ENCODE measurements around the gene LRMDA. TPM values are rescaled to one million over a fixed set of nuclear protein-coding genes. Genes with fewer than 3 reads are reported as not detected.

LRMDA gene
- total RNA-seq, 4 donors from 2014 or later = 7.3 to 20.1 (median 8.4) TPM

DNA sequence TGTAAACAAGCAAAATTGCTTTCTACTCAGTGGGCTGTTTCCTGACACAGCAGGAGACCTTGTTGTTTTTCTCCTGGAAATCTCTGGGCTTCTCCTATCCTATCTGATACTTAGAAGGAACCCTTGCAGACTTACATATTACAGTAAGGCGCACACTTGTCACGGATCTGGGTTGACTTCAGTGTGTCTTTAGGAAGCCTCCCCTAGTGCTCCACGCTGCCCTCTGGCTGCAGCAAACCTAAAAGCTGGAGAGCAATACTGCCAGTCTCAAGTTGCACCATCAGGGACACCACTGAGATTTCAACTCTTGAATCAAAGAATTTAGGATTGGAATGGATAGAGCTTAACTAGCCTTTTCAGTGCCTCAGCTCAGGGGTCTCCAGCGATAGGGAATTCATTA is 495.3 kb downstream of the LRMDA start:
- no peak overlapping the region for H3K4me3 ChIP-seq
- TF ChIP-seq POLR2A (IDR thresholded peaks at IDR 0.05) (no peak), EP300 (IDR thresholded peaks at IDR 0.05) (no peak), POLR2AphosphoS5 (IDR thresholded peaks at IDR 0.05) (no peak)
- TF ChIP-seq, protein P1, sequence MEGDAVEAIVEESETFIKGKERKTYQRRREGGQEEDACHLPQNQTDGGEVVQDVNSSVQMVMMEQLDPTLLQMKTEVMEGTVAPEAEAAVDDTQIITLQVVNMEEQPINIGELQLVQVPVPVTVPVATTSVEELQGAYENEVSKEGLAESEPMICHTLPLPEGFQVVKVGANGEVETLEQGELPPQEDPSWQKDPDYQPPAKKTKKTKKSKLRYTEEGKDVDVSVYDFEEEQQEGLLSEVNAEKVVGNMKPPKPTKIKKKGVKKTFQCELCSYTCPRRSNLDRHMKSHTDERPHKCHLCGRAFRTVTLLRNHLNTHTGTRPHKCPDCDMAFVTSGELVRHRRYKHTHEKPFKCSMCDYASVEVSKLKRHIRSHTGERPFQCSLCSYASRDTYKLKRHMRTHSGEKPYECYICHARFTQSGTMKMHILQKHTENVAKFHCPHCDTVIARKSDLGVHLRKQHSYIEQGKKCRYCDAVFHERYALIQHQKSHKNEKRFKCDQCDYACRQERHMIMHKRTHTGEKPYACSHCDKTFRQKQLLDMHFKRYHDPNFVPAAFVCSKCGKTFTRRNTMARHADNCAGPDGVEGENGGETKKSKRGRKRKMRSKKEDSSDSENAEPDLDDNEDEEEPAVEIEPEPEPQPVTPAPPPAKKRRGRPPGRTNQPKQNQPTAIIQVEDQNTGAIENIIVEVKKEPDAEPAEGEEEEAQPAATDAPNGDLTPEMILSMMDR (IDR thresholded peaks at IDR 0.05) = no peak
- peaks cover 0 to 6% (median 0%) of the 10 kb centered on the region in 3 donors for H3K4me1 ChIP-seq
- H3K36me3 ChIP-seq = no peaks in the 10 kb centered on the region
- ATAC-seq = peak; percentile 65
- no peaks in the 10 kb centered on the region for H3K9me3 ChIP-seq
- 90 to 100% methylated on average over 1 to 2 of the region's 4 CpGs for WGBS, 2 donors (ENCODE audit: low coverage in 1 of 2)
- no peaks in the 10 kb centered on the region for H3K27me3 ChIP-seq
- H3K27ac ChIP-seq = no peak overlapping the region

DNA sequence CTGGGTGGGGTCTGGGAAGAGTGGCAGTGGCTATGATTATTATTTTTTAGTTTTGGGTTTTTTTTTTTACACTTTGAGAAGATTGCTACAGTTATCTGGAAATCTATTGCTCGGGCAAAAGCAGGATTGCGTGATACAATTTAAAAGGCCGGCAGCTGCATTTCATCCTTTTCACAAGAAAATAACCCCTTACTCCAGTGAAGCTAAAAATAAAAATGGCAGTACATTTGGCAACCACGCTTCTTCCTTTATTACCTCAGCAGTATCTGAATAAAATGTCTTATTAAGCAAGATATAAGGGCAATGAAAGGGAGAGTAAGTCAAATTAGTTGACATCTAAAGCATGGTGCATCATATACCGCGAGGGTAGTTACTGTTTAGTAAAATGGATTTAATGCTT is 496.8 kb downstream of the LRMDA start:
- WGBS, 2 donors (ENCODE audit: low coverage in 1 of 2) = 91% methylated on average over 6 of the region's 6 CpGs
- no peak for ATAC-seq
- Histone ChIP-seq H3K4me1 (peaks cover 0 to 6% (median 0%) of the 10 kb centered on the region in 3 donors), H3K4me3 (no peak overlapping the region), H3K27me3 (no peaks in the 10 kb centered on the region), H3K9me3 (no peaks in the 10 kb centered on the region), H3K36me3 (no peaks in the 10 kb centered on the region), H3K27ac (no peak overlapping the region)
- TF ChIP-seq, protein P1 (IDR thresholded peaks at IDR 0.05) = no peak
- TF ChIP-seq POLR2AphosphoS5 (IDR thresholded peaks at IDR 0.05) (no peak), EP300 (IDR thresholded peaks at IDR 0.05) (no peak), POLR2A (IDR thresholded peaks at IDR 0.05) (no peak)

DNA sequence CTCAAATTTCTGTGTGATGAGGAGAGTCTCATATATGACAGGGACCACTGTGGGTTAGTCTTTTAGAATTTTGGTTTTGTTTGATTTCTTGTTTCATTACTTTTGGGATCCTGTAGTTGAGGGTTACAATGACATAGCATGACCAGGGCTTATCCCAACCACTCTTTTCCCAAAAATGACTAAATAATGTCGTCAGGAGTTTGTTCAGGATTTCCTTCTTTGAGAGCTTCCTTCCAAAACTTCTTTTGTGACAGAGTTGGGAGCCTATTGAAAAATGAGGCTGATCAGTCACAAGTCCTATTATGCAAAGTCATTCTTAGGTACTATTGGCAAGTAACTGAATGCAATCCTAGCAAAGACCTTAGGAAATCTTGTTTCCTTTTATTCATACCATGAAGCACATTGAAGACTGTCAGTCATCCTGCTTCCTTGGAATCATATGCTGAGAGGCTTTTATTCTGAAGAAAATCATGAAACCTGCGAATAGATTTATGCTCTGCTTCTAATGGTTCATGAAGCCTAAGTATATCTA is 498.3 kb downstream of the LRMDA start:
- peaks cover 0 to 6% (median 0%) of the 10 kb centered on the region in 3 donors for H3K4me1 ChIP-seq
- no peak for ATAC-seq
- 72% methylated on average over 2 of the region's 2 CpGs for WGBS, 2 donors (ENCODE audit: low coverage in 1 of 2)

DNA sequence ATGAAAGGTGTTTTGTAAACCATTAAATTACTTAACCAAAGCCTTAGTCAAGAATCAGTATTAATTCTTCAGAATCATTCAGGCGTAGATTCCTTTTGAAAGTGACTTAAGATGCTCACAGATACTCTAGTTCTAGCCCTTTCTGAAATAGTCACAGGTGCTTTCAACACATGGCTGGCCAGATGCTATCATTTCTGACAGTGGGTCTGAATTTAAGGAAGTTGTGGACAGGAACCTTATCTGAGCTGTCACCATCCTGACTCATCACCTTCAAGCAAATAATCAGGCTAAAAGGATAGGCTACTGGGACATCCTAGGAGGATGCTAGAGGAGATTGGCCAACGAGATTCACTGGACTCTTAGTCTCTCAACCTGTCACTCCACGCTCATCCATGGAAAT is 501.5 kb downstream of the LRMDA start:
- Histone ChIP-seq H3K27ac (no peak overlapping the region), H3K4me1 (peaks cover 0 to 6% (median 0%) of the 10 kb centered on the region in 3 donors), H3K36me3 (no peaks in the 10 kb centered on the region), H3K4me3 (no peak overlapping the region), H3K27me3 (no peaks in the 10 kb centered on the region), H3K9me3 (no peaks in the 10 kb centered on the region)
- 79 to 90% methylated on average over 2 of the region's 3 CpGs for WGBS, 2 donors (ENCODE audit: low coverage in 1 of 2)
- TF ChIP-seq, protein P1 (IDR thresholded peaks at IDR 0.05) = no peak
- TF ChIP-seq EP300 (IDR thresholded peaks at IDR 0.05) (no peak), POLR2AphosphoS5 (IDR thresholded peaks at IDR 0.05) (no peak), POLR2A (IDR thresholded peaks at IDR 0.05) (no peak)
- ATAC-seq = no peak

More for the DNA sequence above, 498.3 kb downstream of the LRMDA start:
- Histone ChIP-seq H3K27me3 (no peaks in the 10 kb centered on the region), H3K4me3 (no peak overlapping the region), H3K9me3 (no peaks in the 10 kb centered on the region), H3K27ac (no peak overlapping the region), H3K36me3 (no peaks in the 10 kb centered on the region)
- TF ChIP-seq POLR2A (IDR thresholded peaks at IDR 0.05) = no peak
- no peak for TF ChIP-seq EP300 (IDR thresholded peaks at IDR 0.05)
- TF ChIP-seq, protein P1 (IDR thresholded peaks at IDR 0.05) = no peak
- no peak for TF ChIP-seq POLR2AphosphoS5 (IDR thresholded peaks at IDR 0.05)

DNA sequence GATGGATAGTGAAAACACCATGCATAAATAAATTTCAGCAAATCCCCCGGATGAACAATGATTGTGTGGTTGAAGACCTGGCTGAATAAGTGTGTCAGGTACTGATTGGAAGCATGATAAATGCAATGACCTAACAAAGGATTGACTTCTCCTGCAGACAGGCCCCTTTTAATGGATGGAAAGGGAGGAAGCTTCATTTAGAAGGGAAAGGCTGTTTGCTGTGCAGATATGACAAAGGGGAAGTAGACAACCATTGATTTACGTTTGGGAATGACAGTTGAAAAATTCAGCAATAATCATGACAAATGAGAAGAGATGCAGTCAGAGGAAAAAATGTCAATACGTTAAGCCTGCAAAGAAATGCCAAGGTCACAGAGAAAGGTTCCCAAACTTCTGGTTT is 503.8 kb downstream of the LRMDA start:
- no peaks in the 10 kb centered on the region for H3K9me3 ChIP-seq
- TF ChIP-seq POLR2A (IDR thresholded peaks at IDR 0.05) (no peak), POLR2AphosphoS5 (IDR thresholded peaks at IDR 0.05) (no peak), EP300 (IDR thresholded peaks at IDR 0.05) (no peak)
- TF ChIP-seq, protein P1 (IDR thresholded peaks at IDR 0.05) = no peak
- no peaks in the 10 kb centered on the region for H3K27me3 ChIP-seq
- no peak overlapping the region for H3K4me3 ChIP-seq
- peaks cover 0 to 1% (median 0%) of the 10 kb centered on the region in 3 donors for H3K4me1 ChIP-seq
- 78 to 86% methylated on average over 2 to 3 of the region's 3 CpGs for WGBS, 2 donors (ENCODE audit: low coverage in 1 of 2)
- H3K36me3 ChIP-seq = no peaks in the 10 kb centered on the region
- no peak for ATAC-seq
- H3K27ac ChIP-seq = no peak overlapping the region
